ENCODE data around the gene POLN.

GRCh38 chr4:2186133-2186864, 55.6 kb downstream of the POLN start:
- TF ChIP-seq EZH2 (IDR thresholded peaks at IDR 0.05; ENCODE audit: low read depth) = no peak
- TF ChIP-seq CTCF (conservative IDR thresholded peaks at IDR 0.05) = peak; percentile 85

All from PC-9 (cell line).